ENCODE measurements around the gene RTN4R.
"Not testable (repeated sequence)": the region's sequence is repeated elsewhere in the genome, so short reads cannot be mapped to it uniquely, and the experiment has no call there.

RTN4R gene

GRCh38 chr22:20268279-20269012 lies at the start of gene RTN4R:
TSS of gene RTN4R (minus strand) at chr22:20268318. CDS start at chr22:20268092, 226 bp downstream.
- ATAC-seq = peak; percentile 74
- Mint-ChIP-seq H3K4me1 (peaks cover 6% of the 10 kb centered on the region), H3K36me3 (no peaks in the 10 kb centered on the region), H3K4me3 (peak within 1 kb of the TSS; percentile 66), H3K27me3 (peaks cover 57% of the 10 kb centered on the region), H3K27ac (no peak within 1 kb of the TSS), H3K9me3 (no peaks in the 10 kb centered on the region)

GRCh38 chr22:20317402-20318042 lies 49.4 kb upstream of the RTN4R start:
- not testable (repeated sequence) for H3K27me3 Mint-ChIP-seq, H3K4me3 Mint-ChIP-seq, ATAC-seq, H3K27ac Mint-ChIP-seq, H3K36me3 Mint-ChIP-seq, H3K9me3 Mint-ChIP-seq
- peaks cover 40% of the 10 kb centered on the region for H3K4me1 Mint-ChIP-seq

- Mint-ChIP-seq H3K9me3 (no peaks in the 10 kb centered on the region), H3K4me1 (peaks cover 40% of the 10 kb centered on the region), H3K36me3 (no peaks in the 10 kb centered on the region), H3K4me3 (no peak overlapping the region), H3K27me3 (no peaks in the 10 kb centered on the region), H3K27ac (no peak overlapping the region)
- no peak for ATAC-seq
Observed at GRCh38 chr22:20316844-20317401, 48.8 kb upstream of the RTN4R start.

- Mint-ChIP-seq H3K27ac (no peak overlapping the region), H3K36me3 (no peaks in the 10 kb centered on the region)
Observed at GRCh38 chr22:20316217-20316843, 48.2 kb upstream of the RTN4R start.

GRCh38 chr22:20315337-20316216 lies 47.5 kb upstream of the RTN4R start:
- no peak for ATAC-seq
- H3K36me3 Mint-ChIP-seq = no peaks in the 10 kb centered on the region
- no peaks in the 10 kb centered on the region for H3K27me3 Mint-ChIP-seq
- no peaks in the 10 kb centered on the region for H3K9me3 Mint-ChIP-seq
- no peak overlapping the region for H3K4me3 Mint-ChIP-seq
- peaks cover 26% of the 10 kb centered on the region for H3K4me1 Mint-ChIP-seq
- no peak overlapping the region for H3K27ac Mint-ChIP-seq

More at GRCh38 chr22:20316217-20316843, 48.2 kb upstream of the RTN4R start:
- Mint-ChIP-seq H3K4me1 (peaks cover 34% of the 10 kb centered on the region), H3K9me3 (no peaks in the 10 kb centered on the region), H3K4me3 (no peak overlapping the region), H3K27me3 (no peaks in the 10 kb centered on the region)
- no peak for ATAC-seq

- H3K4me1 Mint-ChIP-seq = peaks cover 23% of the 10 kb centered on the region
- H3K36me3 Mint-ChIP-seq, H3K4me3 Mint-ChIP-seq, ATAC-seq, H3K9me3 Mint-ChIP-seq, H3K27ac Mint-ChIP-seq, H3K27me3 Mint-ChIP-seq: not testable (repeated sequence)
Observed at GRCh38 chr22:20314741-20315336, 46.7 kb upstream of the RTN4R start.

- H3K36me3 Mint-ChIP-seq, H3K27me3 Mint-ChIP-seq, H3K4me3 Mint-ChIP-seq, ATAC-seq, H3K9me3 Mint-ChIP-seq, H3K27ac Mint-ChIP-seq: not testable (repeated sequence)
- H3K4me1 Mint-ChIP-seq = peaks cover 21% of the 10 kb centered on the region
Observed at GRCh38 chr22:20314206-20314605, 46.1 kb upstream of the RTN4R start.

- H3K27ac Mint-ChIP-seq, H3K9me3 Mint-ChIP-seq, ATAC-seq, H3K27me3 Mint-ChIP-seq, H3K4me3 Mint-ChIP-seq, H3K36me3 Mint-ChIP-seq: not testable (repeated sequence)
- peaks cover 15% of the 10 kb centered on the region for H3K4me1 Mint-ChIP-seq
Observed at GRCh38 chr22:20313306-20314077, 45.4 kb upstream of the RTN4R start.

GRCh38 chr22:20312396-20313191 lies 44.5 kb upstream of the RTN4R start:
- H3K27ac Mint-ChIP-seq = no peak overlapping the region

GRCh38 chr22:20311249-20312062 lies 43.3 kb upstream of the RTN4R start:
- ATAC-seq, H3K4me3 Mint-ChIP-seq, H3K36me3 Mint-ChIP-seq, H3K9me3 Mint-ChIP-seq, H3K27ac Mint-ChIP-seq, H3K4me1 Mint-ChIP-seq, H3K27me3 Mint-ChIP-seq: not testable (repeated sequence)

More at GRCh38 chr22:20312396-20313191, 44.5 kb upstream of the RTN4R start:
- no peak for ATAC-seq
- H3K4me1 Mint-ChIP-seq = peaks cover 9% of the 10 kb centered on the region
- no peak overlapping the region for H3K4me3 Mint-ChIP-seq
- H3K9me3 Mint-ChIP-seq = no peaks in the 10 kb centered on the region
- H3K27me3 Mint-ChIP-seq = no peaks in the 10 kb centered on the region
- H3K36me3 Mint-ChIP-seq = no peaks in the 10 kb centered on the region

- not testable (repeated sequence) for H3K27me3 Mint-ChIP-seq, H3K27ac Mint-ChIP-seq, ATAC-seq, H3K9me3 Mint-ChIP-seq, H3K4me3 Mint-ChIP-seq, H3K4me1 Mint-ChIP-seq, H3K36me3 Mint-ChIP-seq
Observed at GRCh38 chr22:20310773-20311172, 42.7 kb upstream of the RTN4R start.

GRCh38 chr22:20310180-20310579 lies 42.1 kb upstream of the RTN4R start:
- ATAC-seq, H3K4me3 Mint-ChIP-seq, H3K9me3 Mint-ChIP-seq, H3K27ac Mint-ChIP-seq, H3K27me3 Mint-ChIP-seq, H3K36me3 Mint-ChIP-seq, H3K4me1 Mint-ChIP-seq: not testable (repeated sequence)

Data from stimulated activated memory B cell treated with anti-CD40 and anti-IgM and Interleukin-4, amounts not matched to agents 10 μg/mL and 1 μg/mL and 100 μg/mL, for 72 hours (primary cell).